Gastroesophageal sphincter (tissue), 4 donors: ENCODE data around the gene EPOP. TPM values are rescaled to one million over a fixed set of nuclear protein-coding genes. Genes with fewer than 3 reads are reported as not detected.
A peak's percentile ranks its signal among the peaks of the same experiment; 100 is the strongest.

ENCODE experiments used
- ATAC-seq: fragments of 150-250 bp; one replicate; pipeline ENCODE4 v1.9.1; 2016; ENCODE audit warnings: mild to moderate bottlenecking, moderate library complexity
- H3K27ac ChIP-seq, 4 donors: fragments of 200-600 bp; sonication (generic) in 3 of 4; 1 replicate in 3 of 4; 2 replicates in 1 of 4; pipeline ENCODE4 v1.5.1; 2016 to 2019
- H3K27me3 ChIP-seq: fragments of 200-600 bp; sonication (generic); one replicate; pipeline ENCODE4 v1.5.1; 2019
- H3K36me3 ChIP-seq, 2 donors: fragments of 200-600 bp; sonication (generic); one replicate each; pipeline ENCODE4 v1.5.1; 2019; ENCODE audit warnings: control low read depth in 1 of 2
- H3K4me1 ChIP-seq, 3 donors: fragments of 200-600 bp; sonication (generic); 1 replicate in 2 of 3; 2 replicates in 1 of 3; pipeline ENCODE4 v1.5.1; 2016 to 2019; ENCODE audit warnings: control low read depth in 2 of 3
- H3K4me3 ChIP-seq, 2 donors: fragments of 200-600 bp; sonication (generic); one replicate each; pipeline ENCODE4 v1.5.1; 2019; ENCODE audit warnings: mild to moderate bottlenecking in 1 of 2, moderate library complexity in 1 of 2
- H3K9me3 ChIP-seq, 3 donors: fragments of 200-600 bp; sonication (generic); one replicate each; pipeline ENCODE4 v1.5.1; 2017 to 2019; ENCODE audit warnings: control low read depth in 2 of 3
- EP300 ChIP-seq: sonication (generic); formaldehyde crosslinking; IDR thresholded peaks from one replicate; pipeline ENCODE4 v1.6.1; 2017; ENCODE audit warnings: antibody characterized with exemption, mild to moderate bottlenecking
- POLR2A ChIP-seq, 2 donors: fragments of 450-650 bp; IDR thresholded peaks; one replicate each; pipeline ENCODE4 v1.6.1; 2017; ENCODE audit warnings: antibody characterized with exemption in 2 of 2, mild to moderate bottlenecking in 2 of 2, moderate library complexity in 1 of 2
- POLR2AphosphoS5 ChIP-seq: sonication (generic); formaldehyde crosslinking; IDR thresholded peaks from one replicate; pipeline ENCODE4 v1.6.1; 2017; ENCODE audit warnings: antibody characterized with exemption
- WGBS, 2 donors: methylation state at CpG; one replicate each; pipeline ENCODE4 v1.1.5; 2018; ENCODE audit warnings: low coverage in 1 of 2; 5-methylcytosine and 5-hydroxymethylcytosine counted together
- total RNA-seq, 4 donors: library from RNA; depleted of rRNA; stranded (reverse); fragments of >200 nt; gene quantifications; one replicate each; pipeline ENCODE4 v1.1.0, GENCODE V29; 2016
- TF ChIP-seq, protein P1 (sequence below), 4 experiments: fragments of 200-600 bp in 2 of 4; fragments of 450-650 bp in 2 of 4; sonication (generic) in 1 of 4; IDR thresholded peaks; one replicate each; pipeline ENCODE4 v1.5.1; 2017 to 2019; ENCODE audit warnings: antibody characterized with exemption in 4 of 4, mild to moderate bottlenecking in 2 of 4, moderate library complexity in 2 of 4

Gene EPOP
- total RNA-seq, 4 donors from 2014 or later: 0.31 to 3.5 (median 1.5) TPM

DNA sequence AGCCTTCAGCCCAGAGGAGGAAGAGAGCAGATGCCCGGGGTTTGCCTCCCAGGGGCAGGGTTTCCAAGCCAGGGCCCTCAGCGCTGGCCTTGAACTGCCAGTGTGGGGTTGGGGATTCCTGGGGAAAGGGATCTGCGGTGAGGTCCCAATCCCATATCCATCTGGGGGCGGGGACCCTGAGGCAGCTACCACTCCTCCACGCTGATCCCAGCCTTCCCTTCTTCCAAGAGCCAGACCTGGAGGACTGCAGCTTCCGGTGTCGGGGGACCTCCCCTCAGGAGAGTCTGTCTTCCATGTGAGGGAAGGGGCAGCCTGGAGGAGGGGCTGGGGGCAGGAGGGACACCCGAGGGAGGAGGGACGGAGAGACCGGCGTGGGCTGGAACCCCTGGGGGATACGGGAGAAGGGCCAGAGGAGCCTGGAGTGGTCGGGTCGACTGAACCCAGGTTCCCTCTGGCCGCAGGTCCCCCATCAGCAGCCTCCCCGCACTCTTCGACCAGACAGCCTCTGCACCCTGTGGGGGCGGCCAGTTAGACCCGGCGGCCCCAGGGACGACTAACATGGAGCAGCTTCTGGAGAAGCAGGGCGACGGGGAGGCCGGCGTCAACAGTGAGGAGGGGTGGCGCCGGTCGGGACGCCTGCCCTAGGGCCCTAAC is 44.7 kb upstream of the EPOP start:
- H3K36me3 ChIP-seq: peaks cover 0 to 100% of the 10 kb centered on the region in 2 donors
- H3K27me3 ChIP-seq: no peaks in the 10 kb centered on the region
- no peak overlapping the region for H3K4me3 ChIP-seq
- no peaks in the 10 kb centered on the region for H3K9me3 ChIP-seq
- no peak for TF ChIP-seq POLR2AphosphoS5
- no peak for TF ChIP-seq POLR2A (IDR thresholded peaks at IDR 0.05)
- no peak for TF ChIP-seq EP300
- TF ChIP-seq, protein P1, sequence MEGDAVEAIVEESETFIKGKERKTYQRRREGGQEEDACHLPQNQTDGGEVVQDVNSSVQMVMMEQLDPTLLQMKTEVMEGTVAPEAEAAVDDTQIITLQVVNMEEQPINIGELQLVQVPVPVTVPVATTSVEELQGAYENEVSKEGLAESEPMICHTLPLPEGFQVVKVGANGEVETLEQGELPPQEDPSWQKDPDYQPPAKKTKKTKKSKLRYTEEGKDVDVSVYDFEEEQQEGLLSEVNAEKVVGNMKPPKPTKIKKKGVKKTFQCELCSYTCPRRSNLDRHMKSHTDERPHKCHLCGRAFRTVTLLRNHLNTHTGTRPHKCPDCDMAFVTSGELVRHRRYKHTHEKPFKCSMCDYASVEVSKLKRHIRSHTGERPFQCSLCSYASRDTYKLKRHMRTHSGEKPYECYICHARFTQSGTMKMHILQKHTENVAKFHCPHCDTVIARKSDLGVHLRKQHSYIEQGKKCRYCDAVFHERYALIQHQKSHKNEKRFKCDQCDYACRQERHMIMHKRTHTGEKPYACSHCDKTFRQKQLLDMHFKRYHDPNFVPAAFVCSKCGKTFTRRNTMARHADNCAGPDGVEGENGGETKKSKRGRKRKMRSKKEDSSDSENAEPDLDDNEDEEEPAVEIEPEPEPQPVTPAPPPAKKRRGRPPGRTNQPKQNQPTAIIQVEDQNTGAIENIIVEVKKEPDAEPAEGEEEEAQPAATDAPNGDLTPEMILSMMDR (IDR thresholded peaks at IDR 0.05): no peak
- 67% methylated on average over 1 of the region's 29 CpGs; no CpG with 5 or more reads in 1 of the 2 donors for WGBS, 2 donors
- H3K4me1 ChIP-seq: peaks cover 0 to 21% (median 0%) of the 10 kb centered on the region in 3 donors
- peak overlapping the region in 2 of 4 donors; percentile 26 to 35 for H3K27ac ChIP-seq
- no peak for ATAC-seq

DNA sequence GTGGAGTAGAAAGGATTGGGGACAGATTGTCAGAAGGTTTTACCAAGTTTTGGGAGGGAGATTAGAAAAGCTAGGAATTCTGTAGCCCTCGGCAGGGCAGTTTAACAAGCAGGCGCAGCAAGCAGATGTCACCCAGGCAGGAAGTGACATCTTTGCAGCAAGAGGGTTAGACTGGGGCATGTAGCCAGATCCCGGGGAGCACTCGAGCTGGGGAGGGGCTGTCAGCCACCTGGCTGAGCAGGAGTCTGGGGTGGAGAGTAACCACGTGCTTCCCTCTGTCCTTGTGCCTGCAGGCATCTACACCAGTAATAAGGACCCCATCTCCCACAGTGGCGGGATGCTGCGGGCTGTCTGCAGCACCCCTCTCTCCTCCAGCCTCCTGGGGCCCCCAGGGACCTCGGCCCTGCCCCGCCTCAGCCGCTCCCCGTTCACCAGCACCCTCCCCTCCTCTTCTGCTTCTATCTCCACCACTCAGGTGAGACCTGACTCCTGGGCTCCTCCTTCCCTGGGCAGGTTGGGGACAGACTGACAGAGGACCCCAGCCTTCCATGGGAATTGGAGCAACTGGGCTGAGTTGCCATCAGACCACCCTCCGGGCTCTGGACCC is 42.5 kb upstream of the EPOP start:
- H3K27ac ChIP-seq: no peak overlapping the region
- H3K9me3 ChIP-seq: no peaks in the 10 kb centered on the region
- H3K4me1 ChIP-seq: peaks cover 0 to 14% (median 0%) of the 10 kb centered on the region in 3 donors
- TF ChIP-seq POLR2AphosphoS5 (no peak), EP300 (no peak), POLR2A (IDR thresholded peaks at IDR 0.05) (no peak)
- TF ChIP-seq, protein P1 (IDR thresholded peaks at IDR 0.05): no peak
- peaks cover 0 to 100% of the 10 kb centered on the region in 2 donors for H3K36me3 ChIP-seq
- H3K27me3 ChIP-seq: no peaks in the 10 kb centered on the region
- no peak overlapping the region for H3K4me3 ChIP-seq
- no peak for ATAC-seq
- 67 to 68% methylated on average over 3 of the region's 12 CpGs for WGBS, 2 donors

DNA sequence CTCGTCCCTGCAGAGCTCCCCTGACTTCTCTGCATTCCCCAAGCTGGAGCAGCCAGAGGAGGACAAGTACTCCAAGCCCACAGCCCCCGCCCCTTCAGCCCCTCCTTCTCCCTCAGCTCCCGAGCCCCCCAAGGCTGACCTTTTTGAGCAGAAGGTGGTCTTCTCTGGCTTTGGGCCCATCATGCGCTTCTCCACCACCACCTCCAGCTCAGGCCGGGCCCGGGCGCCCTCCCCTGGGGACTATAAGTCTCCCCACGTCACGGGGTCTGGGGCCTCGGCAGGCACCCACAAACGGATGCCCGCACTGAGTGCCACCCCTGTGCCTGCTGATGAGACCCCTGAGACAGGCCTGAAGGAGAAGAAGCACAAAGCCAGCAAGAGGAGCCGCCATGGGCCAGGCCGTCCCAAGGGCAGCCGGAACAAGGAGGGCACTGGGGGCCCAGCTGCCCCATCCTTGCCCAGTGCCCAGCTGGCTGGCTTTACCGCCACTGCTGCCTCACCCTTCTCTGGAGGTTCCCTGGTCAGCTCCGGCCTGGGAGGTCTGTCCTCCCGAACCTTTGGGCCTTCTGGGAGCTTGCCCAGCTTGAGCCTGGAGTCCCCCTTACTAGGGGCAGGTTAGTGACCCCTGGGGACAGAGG is 41.7 kb upstream of the EPOP start:
- 38% methylated on average over 2 of the region's 18 CpGs; no CpG with 5 or more reads in 1 of the 2 donors for WGBS, 2 donors
- Histone ChIP-seq H3K27ac (no peak overlapping the region), H3K4me3 (no peak overlapping the region), H3K27me3 (no peaks in the 10 kb centered on the region), H3K36me3 (peaks cover 0 to 100% of the 10 kb centered on the region in 2 donors), H3K9me3 (no peaks in the 10 kb centered on the region), H3K4me1 (peaks cover 0 to 14% (median 0%) of the 10 kb centered on the region in 3 donors)
- TF ChIP-seq, protein P1 (IDR thresholded peaks at IDR 0.05): no peak
- TF ChIP-seq POLR2A (IDR thresholded peaks at IDR 0.05): no peak
- no peak for TF ChIP-seq EP300
- no peak for TF ChIP-seq POLR2AphosphoS5
- ATAC-seq: no peak

DNA sequence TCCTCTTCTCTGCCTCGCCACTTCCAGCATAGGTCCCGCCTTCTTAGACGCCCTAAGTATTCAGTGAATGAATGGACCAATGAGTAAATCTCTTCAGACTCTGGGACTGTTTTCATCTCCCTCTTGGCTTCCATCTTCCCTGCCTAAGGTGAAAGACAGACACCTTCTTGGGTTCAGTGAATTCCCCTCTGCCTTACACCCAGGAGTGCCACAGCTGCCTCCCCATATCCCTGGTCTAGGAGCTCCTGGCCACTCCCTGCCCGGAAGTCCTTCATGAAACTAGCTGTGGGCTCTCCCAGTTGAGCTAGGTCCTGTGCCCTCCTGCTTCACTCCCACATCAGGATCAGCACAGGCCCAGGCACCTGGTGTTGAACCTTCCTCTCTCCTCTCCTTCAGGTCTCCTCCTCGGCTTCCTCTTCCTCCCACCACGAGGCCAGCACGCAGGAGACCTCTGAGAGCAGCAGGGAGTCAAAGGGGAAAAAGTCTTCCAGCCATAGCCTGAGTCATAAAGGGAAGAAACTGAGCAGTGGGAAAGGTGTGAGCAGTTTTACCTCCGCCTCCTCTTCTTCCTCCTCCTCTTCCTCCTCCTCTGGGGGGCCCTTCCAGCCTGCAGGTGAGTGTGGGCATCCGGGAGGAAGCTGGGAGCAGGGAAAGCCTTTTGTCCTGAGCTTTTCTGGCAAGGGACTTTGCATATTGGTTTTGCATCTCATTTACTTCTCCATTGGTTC is 40.6 kb upstream of the EPOP start:
- TF ChIP-seq POLR2AphosphoS5 (no peak), EP300 (no peak), POLR2A (IDR thresholded peaks at IDR 0.05) (no peak)
- TF ChIP-seq, protein P1 (IDR thresholded peaks at IDR 0.05): no peak
- ATAC-seq: no peak
- 77 to 85% methylated on average over 5 to 9 of the region's 9 CpGs for WGBS, 2 donors

More for the DNA sequence above, 40.6 kb upstream of the EPOP start:
- peaks cover 0 to 15% (median 0%) of the 10 kb centered on the region in 3 donors for H3K4me1 ChIP-seq
- H3K9me3 ChIP-seq: no peaks in the 10 kb centered on the region
- peaks cover 0 to 100% of the 10 kb centered on the region in 2 donors for H3K36me3 ChIP-seq
- no peak overlapping the region for H3K27ac ChIP-seq
- H3K27me3 ChIP-seq: no peaks in the 10 kb centered on the region
- no peak overlapping the region for H3K4me3 ChIP-seq
